DMS53 treated with DMSO at 0.1 percent for 48 hours (cell line): Measurements from ENCODE around the gene MAP4K3.

Experiments
- DNase-seq: peaks from one replicate; lab custom pipeline; 2025; ENCODE audit not compliant: unreplicated experiment; lab: John Stamatoyannopoulos, UW

MAP4K3 gene

DNA sequence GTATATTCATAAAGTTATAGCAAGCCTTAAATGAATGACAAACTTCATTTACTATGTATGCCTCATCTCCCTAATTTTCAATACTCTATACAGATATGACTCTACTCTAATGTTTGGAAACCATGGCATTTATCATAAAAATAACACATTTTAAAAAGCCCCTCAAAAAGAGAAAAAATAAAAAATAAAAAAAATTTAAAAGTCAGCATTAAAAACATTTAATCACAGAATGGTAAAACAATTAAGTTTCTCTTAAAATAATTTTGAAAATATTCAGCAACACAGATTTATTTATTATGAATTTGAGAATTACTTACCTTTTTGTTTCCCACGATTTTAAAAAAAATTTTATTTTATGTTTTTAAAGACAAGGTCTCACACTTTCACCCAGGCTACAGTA, 128.3 kb downstream of the MAP4K3 start:
- DNase-seq: no peak

DNA sequence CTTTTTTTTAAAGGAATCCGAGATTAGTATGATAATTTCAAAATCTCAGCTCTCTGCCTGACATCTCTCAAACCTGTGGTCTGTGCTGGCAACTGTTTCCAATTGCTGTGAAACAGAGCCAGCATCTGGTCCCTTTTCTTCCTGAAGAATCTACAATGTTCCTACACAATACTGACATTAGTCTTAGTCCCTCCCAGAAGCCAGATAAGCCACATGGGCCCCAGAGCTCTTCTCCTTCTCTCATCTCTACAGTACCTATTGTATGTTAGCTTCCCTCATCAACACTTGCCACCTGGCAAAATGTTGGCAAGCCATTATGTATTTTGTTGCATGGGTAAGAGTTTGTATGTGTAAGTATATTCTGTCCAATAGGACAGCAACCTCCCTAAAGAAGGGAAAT, 130.5 kb downstream of the MAP4K3 start:
- no peak for DNase-seq

GRCh38 chr2:39304729-39305128, 132.4 kb downstream of the MAP4K3 start:
- DNase-seq: no peak

DNA sequence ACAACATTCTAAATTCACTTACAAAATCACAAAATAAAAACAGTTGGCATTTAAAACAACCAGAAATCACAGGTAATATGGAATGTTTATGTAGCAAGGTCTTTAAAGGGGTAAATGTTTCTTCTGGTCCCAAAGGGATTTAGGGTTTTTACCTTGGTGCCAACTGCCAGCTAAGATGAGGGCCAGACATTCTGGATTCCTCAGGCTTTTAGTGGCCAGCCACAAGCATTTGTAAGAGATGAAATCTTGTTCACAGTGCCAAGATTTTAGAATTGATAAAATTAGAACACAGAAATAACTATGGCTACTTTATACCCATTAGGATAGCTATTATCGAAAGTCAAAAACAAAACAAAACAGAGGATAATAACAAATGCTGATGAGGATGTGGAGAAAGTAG, 132.9 kb downstream of the MAP4K3 start:
- no peak for DNase-seq

GRCh38 chr2:39301352-39301751, 135.7 kb downstream of the MAP4K3 start:
- no peak for DNase-seq

GRCh38 chr2:39300044-39300978, 136.8 kb downstream of the MAP4K3 start:
- no peak for DNase-seq

DNA sequence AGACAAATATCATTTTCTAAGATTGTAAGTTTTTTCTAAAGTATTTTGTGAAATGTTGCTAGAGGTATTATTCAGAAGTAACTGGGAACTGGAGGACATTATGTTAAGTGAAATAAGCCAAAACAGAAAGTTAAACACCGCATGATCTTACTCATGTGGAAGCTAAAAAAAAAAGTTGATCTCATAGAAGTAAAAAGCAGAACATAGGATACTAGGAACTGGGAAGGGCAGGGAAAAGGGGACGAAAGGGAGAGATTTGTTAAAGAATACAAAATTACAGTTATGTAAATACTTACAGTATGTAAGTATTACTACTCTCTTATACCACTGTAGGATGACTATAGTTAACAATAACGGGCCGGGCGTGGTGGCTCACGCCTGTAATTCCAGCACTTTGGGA, 146.7 kb downstream of the MAP4K3 start:
- DNase-seq: no peak

DNA sequence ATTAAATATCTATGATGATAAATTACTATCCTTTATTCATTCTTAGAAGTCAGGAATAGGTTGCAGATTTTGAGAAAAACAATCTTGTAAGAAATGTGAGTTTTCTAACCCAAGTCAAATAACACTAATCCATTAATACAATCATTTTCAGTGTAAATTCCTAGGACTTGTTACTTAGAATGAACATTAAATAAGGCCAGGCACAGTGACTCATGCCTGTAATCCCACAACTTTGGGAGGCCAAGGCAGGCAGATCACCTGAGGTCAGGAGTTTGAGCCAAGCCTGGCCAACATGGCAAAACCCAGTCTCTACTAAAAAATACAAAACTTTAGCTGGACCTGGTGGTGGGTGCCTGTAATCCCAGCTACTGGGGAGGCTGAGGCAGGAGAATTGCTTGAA, 147.5 kb downstream of the MAP4K3 start:
- no peak for DNase-seq

GRCh38 chr2:39283561-39283960, 153.5 kb downstream of the MAP4K3 start:
- DNase-seq: no peak

DNA sequence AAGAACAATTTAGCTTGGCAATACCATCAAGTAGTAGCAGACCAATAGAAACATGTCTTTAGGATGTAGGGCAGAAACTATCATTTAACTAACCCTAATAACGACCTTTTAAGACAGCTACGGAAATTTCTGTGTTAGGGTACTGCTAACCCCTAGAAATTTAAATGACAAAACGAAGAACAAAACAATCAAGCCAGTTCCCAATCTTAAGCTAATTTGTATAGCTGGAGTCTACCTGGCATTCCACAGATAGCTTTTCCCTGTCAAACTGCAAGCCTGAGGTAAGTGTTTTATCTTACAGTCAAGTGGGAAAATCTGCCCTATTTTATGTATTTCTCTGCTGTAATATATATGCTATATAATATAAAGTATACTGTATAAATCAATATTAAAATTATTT, 155.7 kb downstream of the MAP4K3 start:
- no peak for DNase-seq

DNA sequence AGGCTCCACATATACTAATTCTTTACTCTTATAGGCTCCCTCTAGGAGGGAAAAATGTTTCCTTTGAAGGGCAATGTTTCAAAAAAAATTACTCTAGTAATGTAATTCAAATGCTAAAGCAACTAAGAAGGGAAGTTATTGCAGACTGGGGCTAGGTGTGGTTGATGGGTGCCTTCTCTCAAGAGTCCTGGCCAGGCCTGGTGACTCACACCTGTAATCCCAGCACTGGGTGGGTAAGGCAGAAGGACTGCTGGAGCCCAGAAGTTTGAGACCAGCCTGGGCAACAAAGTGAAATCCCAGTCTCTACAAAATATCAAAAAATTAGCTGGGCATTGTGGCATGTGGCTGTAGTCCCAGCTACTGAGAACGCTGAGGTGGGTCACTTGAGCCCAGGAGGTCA, 162.1 kb downstream of the MAP4K3 start:
- no peak for DNase-seq

GRCh38 chr2:39269941-39270340, 167.1 kb downstream of the MAP4K3 start:
- no peak for DNase-seq

GRCh38 chr2:39266916-39267434, 170.1 kb downstream of the MAP4K3 start:
- DNase-seq: no peak

DNA sequence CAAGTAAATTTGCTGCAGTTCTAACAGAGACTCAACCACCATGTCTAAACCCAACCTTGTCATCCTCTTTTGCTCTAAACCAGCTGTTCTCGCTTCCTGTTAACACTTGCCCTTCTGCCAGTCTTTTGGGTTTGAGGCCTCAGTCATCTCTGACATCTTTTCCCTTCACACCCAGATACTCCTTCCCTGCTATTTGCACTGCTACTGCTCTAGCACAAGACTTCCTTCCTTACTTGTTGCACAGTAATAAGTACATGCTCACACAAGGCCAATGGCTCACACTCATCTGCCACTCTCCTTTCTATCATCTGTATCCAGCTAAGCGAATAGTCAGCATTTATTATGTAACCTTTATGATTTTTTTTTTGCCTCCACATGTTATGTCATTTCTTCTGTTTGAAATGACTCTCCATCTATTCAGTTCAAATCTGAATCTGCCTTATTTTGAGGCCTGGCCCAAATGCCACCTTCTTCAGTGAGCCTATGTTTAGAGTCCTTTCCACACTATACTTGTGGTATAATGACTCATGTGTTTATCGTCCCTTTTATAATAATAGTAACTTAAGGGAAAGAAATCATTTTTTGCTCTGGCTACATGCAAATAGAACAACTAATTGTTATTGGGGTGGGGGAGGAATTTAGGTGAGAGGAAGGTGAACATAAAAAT, 170.8 kb downstream of the MAP4K3 start:
- no peak for DNase-seq

- no peak for DNase-seq
Measured at GRCh38 chr2:39265315-39265714, 171.8 kb downstream of the MAP4K3 start.

DNA sequence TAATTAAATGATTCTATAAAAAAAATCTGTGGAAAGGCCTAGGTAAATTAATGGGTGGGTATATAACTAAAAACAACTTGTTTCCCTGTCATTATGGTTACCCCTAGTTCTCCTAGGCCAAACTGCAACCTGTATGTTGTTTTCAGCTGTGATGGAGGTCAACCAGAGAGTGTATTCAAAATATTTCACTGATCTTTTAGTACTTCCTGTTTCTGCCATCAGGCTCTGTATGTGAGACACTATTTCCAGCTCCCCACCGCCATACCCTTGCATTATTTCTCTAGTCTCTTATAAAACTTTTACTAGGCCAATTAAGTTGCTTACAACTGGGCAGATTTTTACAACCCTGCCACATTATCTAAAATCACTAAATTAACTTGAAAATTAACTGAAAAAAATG, 172.4 kb downstream of the MAP4K3 start:
- DNase-seq: no peak

DNA sequence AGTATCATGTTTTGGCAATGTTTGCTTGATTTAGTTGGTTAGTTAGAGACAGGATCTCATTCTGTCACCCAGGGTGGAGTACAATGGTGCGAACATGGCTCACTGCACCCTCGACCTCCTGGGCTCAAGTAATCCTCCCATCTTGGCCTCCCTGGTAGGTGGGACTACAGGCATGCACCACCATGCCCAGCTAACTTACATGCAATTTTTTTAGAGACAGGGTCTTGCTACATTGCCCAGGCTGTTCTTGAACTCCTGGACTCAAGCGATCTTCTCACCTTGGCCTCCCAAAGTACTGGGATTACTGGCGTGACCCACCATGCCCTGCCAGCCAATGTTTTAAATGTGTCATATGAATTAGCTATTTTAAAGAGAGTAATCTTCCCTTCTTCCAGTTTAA, 177.0 kb downstream of the MAP4K3 start:
- DNase-seq: no peak

DNA sequence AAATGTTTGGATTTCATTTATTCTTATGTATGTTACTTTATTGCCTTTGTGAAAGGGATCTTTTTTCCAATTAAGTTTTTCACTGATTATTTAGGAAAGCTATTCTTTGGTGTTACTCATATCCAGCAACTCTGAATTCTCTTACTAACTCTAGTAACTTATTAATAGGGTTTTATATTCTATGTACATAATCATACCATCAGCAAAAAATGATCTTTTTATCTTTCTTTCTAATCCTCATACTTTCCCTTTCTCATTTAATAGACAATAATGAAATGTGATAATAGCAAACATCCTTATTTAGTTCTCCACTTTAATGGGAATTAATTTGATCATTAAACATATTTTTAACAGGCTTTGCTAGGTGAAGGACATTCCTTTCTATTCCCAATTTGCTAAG, 181.0 kb downstream of the MAP4K3 start:
- no peak for DNase-seq

DNA sequence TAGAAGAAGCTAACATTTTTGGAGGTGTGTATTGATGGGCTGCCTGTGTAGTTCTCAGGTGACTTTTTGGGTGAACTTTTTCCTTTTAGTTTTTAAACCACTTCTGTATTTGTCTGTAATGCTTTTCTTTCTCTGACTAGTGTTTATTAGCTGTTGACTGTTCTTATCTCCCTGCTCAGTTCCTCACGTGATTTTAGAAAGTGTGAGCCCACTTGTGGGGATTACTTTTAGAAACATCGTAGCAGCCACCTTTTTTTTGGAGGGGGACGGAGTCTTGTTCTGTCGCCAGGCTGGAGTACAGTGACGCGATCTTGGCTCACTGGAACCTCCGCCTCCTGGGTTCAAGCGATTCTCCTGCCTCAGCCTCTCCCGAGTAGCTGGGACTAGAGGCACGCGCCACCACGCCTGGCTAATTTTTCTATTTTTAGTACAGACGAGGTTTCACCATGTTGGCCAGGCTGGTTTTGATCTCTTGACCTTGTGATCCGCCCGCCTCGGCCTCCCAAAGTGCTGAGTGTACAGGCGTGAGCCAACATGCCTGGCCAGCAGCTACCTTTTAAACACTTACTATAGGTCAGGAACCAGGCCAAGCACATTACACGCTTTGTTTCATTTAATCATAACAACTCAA, 184.1 kb downstream of the MAP4K3 start:
- no peak for DNase-seq

- no peak for DNase-seq
Measured at GRCh38 chr2:39247512-39248043, 189.5 kb downstream of the MAP4K3 start.

DNA sequence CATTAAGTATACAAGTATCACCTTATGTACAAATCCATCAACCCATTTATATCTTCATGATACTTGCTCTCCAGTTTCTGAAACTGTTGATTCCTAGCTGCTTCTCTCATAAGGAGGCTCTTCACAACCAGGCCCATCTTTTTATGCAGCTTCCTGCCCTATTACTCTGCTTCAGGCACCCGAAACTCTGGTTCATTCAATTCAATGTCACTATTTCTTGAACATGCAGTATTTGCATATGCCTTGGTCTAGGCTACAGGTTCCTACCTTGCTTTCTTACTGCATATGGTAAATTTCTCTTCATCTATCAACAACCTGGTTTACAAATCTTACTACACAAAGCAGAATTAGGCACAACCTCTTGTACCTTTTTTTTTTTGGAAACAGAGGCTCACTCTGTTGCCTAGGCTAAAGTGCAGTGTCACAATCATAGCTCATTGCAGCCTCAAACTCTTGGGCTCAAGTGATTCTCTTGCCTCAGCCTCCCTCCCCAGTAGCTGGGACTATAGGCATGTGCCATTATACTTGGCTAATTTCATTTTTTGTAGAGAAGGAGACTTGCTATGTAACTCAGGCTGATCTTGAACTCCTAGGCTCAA, 190.6 kb downstream of the MAP4K3 start:
- no peak for DNase-seq
